Measurements from ENCODE around the gene ABCA6.

DNA sequence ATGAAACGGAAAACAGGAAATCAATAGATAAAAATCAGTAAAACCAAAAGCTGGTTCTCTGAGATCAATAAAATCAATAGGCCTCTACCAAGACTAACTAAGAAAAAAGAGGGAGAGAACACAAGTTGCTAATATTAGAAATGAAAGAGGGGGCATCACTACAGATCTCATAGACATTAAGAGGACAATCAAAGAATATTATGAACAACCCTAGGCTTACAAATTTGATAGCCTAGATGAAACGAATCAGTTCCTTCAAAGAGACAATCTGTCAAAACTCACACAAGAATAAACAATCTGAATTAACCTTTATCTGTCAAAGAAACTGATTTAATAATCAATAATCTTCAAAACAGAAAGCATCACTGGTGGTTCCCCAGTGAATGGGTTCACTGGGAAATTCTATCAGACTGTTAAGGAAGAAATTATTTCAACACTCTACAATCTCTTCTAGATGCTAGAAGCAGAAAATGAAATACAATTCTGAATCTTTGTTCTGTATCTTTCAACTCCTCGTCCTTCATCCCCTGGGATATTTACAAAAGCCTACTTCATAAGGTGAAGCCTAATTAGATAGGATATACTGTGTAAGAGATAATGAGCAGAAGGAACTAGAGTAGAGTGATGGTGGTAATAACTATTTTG is 85.4 kb downstream of the ABCA6 start:
- TF ChIP-seq CTCF (conservative IDR thresholded peaks at IDR 0.05 in 1 of 2, IDR thresholded peaks at IDR 0.05 in 1 of 2; ENCODE audit: low read depth in 1 of 2, low read length in 2 of 2) = no peak
- no peak for TF ChIP-seq EZH2 (IDR thresholded peaks at IDR 0.05; ENCODE audit: low read length, missing control alignments)
